ENCODE data around the gene TMEM88.

Gene TMEM88

GRCh38 chr17:7833795-7834541, 20.9 kb upstream of the TMEM88 start, which contains the start of gene KDM6B:
TSS of gene KDM6B (plus strand) at chr17:7834217. CDS start at chr17:7845555, 11,338 bp downstream.
- peak; percentile 82 for DNase-seq

- peak; percentile 42 for DNase-seq
Observed at GRCh38 chr17:7834542-7834956, 20.3 kb upstream of the TMEM88 start.

GRCh38 chr17:7834957-7835813, 19.7 kb upstream of the TMEM88 start:
- DNase-seq: peak; percentile 82

- no peak for DNase-seq
Observed at GRCh38 chr17:7835814-7836595, 18.9 kb upstream of the TMEM88 start.

- DNase-seq: peak; percentile 41
Observed at GRCh38 chr17:7836596-7837407, 18.1 kb upstream of the TMEM88 start.

- no peak for DNase-seq
Observed at GRCh38 chr17:7837408-7838088, 17.3 kb upstream of the TMEM88 start.

GRCh38 chr17:7838090-7839075, 16.5 kb upstream of the TMEM88 start:
- DNase-seq: no peak

GRCh38 chr17:7839190-7839875, 15.5 kb upstream of the TMEM88 start:
- DNase-seq: no peak

GRCh38 chr17:7839876-7840261, 15.0 kb upstream of the TMEM88 start:
- no peak for DNase-seq

GRCh38 chr17:7840441-7840840, 14.4 kb upstream of the TMEM88 start:
- no peak for DNase-seq

GRCh38 chr17:7840875-7841274, 14.0 kb upstream of the TMEM88 start:
- no peak for DNase-seq

GRCh38 chr17:7841396-7841914, 13.4 kb upstream of the TMEM88 start:
- DNase-seq: peak; percentile 89

GRCh38 chr17:7841915-7842379, 12.9 kb upstream of the TMEM88 start:
- peak; percentile 85 for DNase-seq

- peak; percentile 85 for DNase-seq
Observed at GRCh38 chr17:7842380-7843256, 12.2 kb upstream of the TMEM88 start.

- DNase-seq: peak; percentile 35
Observed at GRCh38 chr17:7843257-7843535, 11.7 kb upstream of the TMEM88 start.

GRCh38 chr17:7843536-7844291, 11.2 kb upstream of the TMEM88 start:
- DNase-seq: peak; percentile 86

- peak; percentile 73 for DNase-seq
Observed at GRCh38 chr17:7844292-7845154, 10.3 kb upstream of the TMEM88 start.

Measured in activated gamma-delta T cell treated with Interleukin-2 at 50 U/mL for 16 hours (primary cell).